Fibroblast of lung (primary cell): ENCODE data around the gene COX4I1. TPM values are rescaled to one million over a fixed set of nuclear protein-coding genes. Genes with fewer than 3 reads are reported as not detected.

ENCODE experiments used
- DNase-seq, 2 donors: peaks; one replicate each; pipeline versions ENCODE4 v3.0.0 to v3.0.0-alpha.2; 2010; ENCODE audit warnings: low read depth in 2 of 2
- H2AFZ ChIP-seq: 2 replicates; pipeline ENCODE4 v1.5.1; 2012; ENCODE audit warnings: low read length, control low read depth, inconsistent platforms
- H3K27ac ChIP-seq: 2 replicates; pipeline ENCODE4 v1.5.1; 2011; ENCODE audit warnings: low read length, control low read depth; ENCODE audit not compliant: insufficient read depth
- H3K27me3 ChIP-seq: 2 replicates; pipeline ENCODE4 v1.5.1; 2011; ENCODE audit warnings: mild to moderate bottlenecking, low read length; ENCODE audit not compliant: control insufficient read depth, insufficient read depth
- H3K36me3 ChIP-seq: 2 replicates; pipeline ENCODE4 v1.5.1; 2011; ENCODE audit warnings: low read length; ENCODE audit not compliant: control insufficient read depth, insufficient read depth
- H3K4me1 ChIP-seq: 2 replicates; pipeline ENCODE4 v1.5.1; 2011; ENCODE audit warnings: low read length; ENCODE audit not compliant: control insufficient read depth, insufficient read depth; ENCODE audit errors: extremely low read depth
- H3K4me2 ChIP-seq: 2 replicates; pipeline ENCODE4 v1.5.1; 2011; ENCODE audit warnings: low read length, control low read depth; ENCODE audit not compliant: insufficient read depth; ENCODE audit errors: extremely low read depth
- H3K4me3 ChIP-seq, 4 experiments: fragments of 200-600 bp in 1 of 4; sonication (generic) in 1 of 4; replicated peaks in 1 of 4; 2 replicates each; pipeline ENCODE4 v1.5.1; 2011 to 2016; ENCODE audit warnings: low read length in 4 of 4, low read depth in 3 of 4, mild to moderate bottlenecking in 3 of 4, control low read depth in 2 of 4, inconsistent platforms in 1 of 4, mixed read lengths in 1 of 4; ENCODE audit not compliant: insufficient read depth in 1 of 4; ENCODE audit errors: control extremely low read depth in 1 of 4
- H3K79me2 ChIP-seq: 2 replicates; pipeline ENCODE4 v1.5.1; 2012; ENCODE audit warnings: mild to moderate bottlenecking, low read length, inconsistent platforms; ENCODE audit not compliant: control insufficient read depth, insufficient read depth
- H3K9ac ChIP-seq: 2 replicates; pipeline ENCODE4 v1.5.1; 2011; ENCODE audit warnings: mild to moderate bottlenecking, low read length, control low read depth; ENCODE audit not compliant: insufficient read depth
- H3K9me3 ChIP-seq: 2 replicates; pipeline ENCODE4 v1.5.1; 2012; ENCODE audit warnings: low read depth, low read length; ENCODE audit not compliant: control insufficient read depth, insufficient read depth
- H4K20me1 ChIP-seq: 2 replicates; pipeline ENCODE4 v1.5.1; 2011; ENCODE audit warnings: low read length; ENCODE audit not compliant: control insufficient read depth, insufficient read depth; ENCODE audit errors: extremely low read depth
- EZH2 ChIP-seq: IDR thresholded peaks from 2 replicates; pipeline ENCODE4 v1.5.1; 2012; ENCODE audit warnings: low read length, control low read depth, mild to moderate bottlenecking; ENCODE audit errors: missing control alignments
- polyA plus RNA-seq, 2 donors: library from polyadenylated mRNA; depleted of rRNA in 1 of 2; stranded (reverse) in 1 of 2; unstranded in 1 of 2; fragments of >200 nt; gene quantifications; 2 replicates each; pipeline ENCODE4 v1.2.1, GENCODE V29; 2011 to 2012; ENCODE audit warnings: missing spikeins in 1 of 2
- total RNA-seq: library from RNA; depleted of rRNA; stranded (reverse); fragments of >200 nt; gene quantifications from 2 replicates; pipeline ENCODE4 v1.2.1, GENCODE V29; 2014
- TF ChIP-seq, protein P1 (sequence below), 2 donors: IDR thresholded peaks in 1 of 2; conservative IDR thresholded peaks in 1 of 2; 1 replicate in 1 of 2; 2 replicates in 1 of 2; pipeline ENCODE4 v1.5.1; 2011 to 2012; ENCODE audit warnings: low read length in 2 of 2, control low read depth in 1 of 2, inconsistent platforms in 1 of 2, low read depth in 1 of 2, mild to moderate bottlenecking in 1 of 2

Gene COX4I1
- total and polyA plus RNA-seq, 2 donors (not counting 1 experiment from before 2014, with no cell fraction given): 442 to 653 TPM

DNA sequence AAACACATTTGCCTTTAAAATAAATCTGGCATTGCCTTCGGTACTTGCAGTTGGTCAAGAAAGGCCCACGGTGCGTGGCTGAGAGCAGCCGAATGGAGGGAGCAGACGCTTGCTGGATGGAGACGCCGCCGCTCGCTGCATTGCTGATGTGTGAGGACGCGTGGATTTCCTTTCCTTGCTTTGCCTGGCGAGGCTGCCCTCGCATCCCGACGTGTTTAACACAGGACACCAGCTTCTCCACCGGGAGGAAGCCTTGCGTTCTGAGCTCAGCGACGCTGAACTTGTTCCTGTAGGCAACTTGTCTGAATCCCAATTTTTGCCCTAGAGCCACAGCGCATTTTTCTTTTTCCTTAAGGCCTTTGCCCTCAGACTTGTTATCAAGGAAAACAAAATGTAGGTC is 45.8 kb downstream of the COX4I1 start:
- no peak overlapping the region for H2AFZ ChIP-seq
- no peak overlapping the region for H3K4me2 ChIP-seq
- no peaks in the 10 kb centered on the region for H3K36me3 ChIP-seq
- no peak for TF ChIP-seq EZH2
- TF ChIP-seq, protein P1, sequence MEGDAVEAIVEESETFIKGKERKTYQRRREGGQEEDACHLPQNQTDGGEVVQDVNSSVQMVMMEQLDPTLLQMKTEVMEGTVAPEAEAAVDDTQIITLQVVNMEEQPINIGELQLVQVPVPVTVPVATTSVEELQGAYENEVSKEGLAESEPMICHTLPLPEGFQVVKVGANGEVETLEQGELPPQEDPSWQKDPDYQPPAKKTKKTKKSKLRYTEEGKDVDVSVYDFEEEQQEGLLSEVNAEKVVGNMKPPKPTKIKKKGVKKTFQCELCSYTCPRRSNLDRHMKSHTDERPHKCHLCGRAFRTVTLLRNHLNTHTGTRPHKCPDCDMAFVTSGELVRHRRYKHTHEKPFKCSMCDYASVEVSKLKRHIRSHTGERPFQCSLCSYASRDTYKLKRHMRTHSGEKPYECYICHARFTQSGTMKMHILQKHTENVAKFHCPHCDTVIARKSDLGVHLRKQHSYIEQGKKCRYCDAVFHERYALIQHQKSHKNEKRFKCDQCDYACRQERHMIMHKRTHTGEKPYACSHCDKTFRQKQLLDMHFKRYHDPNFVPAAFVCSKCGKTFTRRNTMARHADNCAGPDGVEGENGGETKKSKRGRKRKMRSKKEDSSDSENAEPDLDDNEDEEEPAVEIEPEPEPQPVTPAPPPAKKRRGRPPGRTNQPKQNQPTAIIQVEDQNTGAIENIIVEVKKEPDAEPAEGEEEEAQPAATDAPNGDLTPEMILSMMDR (conservative IDR thresholded peaks at IDR 0.05 in 1 of 2, IDR thresholded peaks at IDR 0.05 in 1 of 2; ENCODE audit: low read depth in 1 of 2, low read length in 2 of 2): no peak
- H3K27me3 ChIP-seq: peaks cover 16% of the 10 kb centered on the region
- no peaks in the 10 kb centered on the region for H3K9me3 ChIP-seq
- no peak overlapping the region for H3K4me3 ChIP-seq
- no peak overlapping the region for H3K9ac ChIP-seq
- no peaks in the 10 kb centered on the region for H3K4me1 ChIP-seq
- no peaks in the 10 kb centered on the region for H3K79me2 ChIP-seq
- no peak overlapping the region for H3K27ac ChIP-seq
- no peak for DNase-seq
- no peaks in the 10 kb centered on the region for H4K20me1 ChIP-seq

DNA sequence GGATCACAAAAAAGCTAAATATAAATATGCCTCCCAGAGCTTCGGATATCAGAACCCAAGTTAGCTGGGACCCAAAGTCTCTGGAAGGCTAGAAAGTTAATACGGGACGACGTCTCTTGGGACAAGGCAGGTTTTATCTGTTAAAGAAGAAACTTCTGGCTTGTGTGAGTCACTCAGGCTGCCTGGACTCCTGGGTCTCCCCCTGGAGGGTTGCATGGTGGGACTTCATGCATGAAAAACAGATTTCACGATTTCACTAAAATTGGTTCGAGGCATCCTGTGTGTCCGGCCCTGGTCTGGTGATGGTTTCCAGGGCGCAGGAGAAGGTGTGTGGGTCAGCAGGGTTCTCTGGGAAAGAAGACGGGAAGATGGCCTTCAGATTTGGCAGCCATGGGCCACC is 47.0 kb downstream of the COX4I1 start:
- Histone ChIP-seq H3K4me2 (no peak overlapping the region), H3K27me3 (peaks cover 16% of the 10 kb centered on the region), H3K4me1 (no peaks in the 10 kb centered on the region), H3K36me3 (no peaks in the 10 kb centered on the region), H2AFZ (no peak overlapping the region), H3K9me3 (no peaks in the 10 kb centered on the region), H3K4me3 (no peak overlapping the region), H4K20me1 (no peaks in the 10 kb centered on the region), H3K79me2 (no peaks in the 10 kb centered on the region), H3K9ac (no peak overlapping the region), H3K27ac (no peak overlapping the region)
- no peak for TF ChIP-seq EZH2
- TF ChIP-seq, protein P1 (conservative IDR thresholded peaks at IDR 0.05 in 1 of 2, IDR thresholded peaks at IDR 0.05 in 1 of 2; ENCODE audit: low read depth in 1 of 2, low read length in 2 of 2): no peak
- DNase-seq: no peak

DNA sequence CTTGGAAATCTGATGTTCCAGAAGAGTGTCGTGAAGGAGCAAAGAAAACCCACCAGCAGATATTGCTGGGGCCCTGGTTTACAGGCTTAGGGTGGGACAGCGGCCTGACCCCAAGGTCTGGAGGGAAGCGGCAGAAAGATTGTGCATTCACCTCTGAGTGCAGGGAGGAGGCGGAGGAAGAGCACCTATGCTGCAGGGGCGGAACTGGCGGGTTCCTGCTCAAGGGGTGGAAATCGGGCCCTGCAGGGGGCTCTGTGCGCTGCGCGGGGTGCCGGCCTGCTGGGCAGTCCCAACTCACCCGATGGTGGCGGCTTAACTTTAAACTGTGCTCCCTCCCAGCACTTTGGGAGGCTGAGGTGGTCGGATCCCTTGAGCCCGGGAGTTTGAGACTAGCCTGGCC is 47.5 kb downstream of the COX4I1 start:
- Histone ChIP-seq H3K4me2 (no peak overlapping the region), H3K36me3 (no peaks in the 10 kb centered on the region), H3K27me3 (peaks cover 16% of the 10 kb centered on the region), H3K4me1 (no peaks in the 10 kb centered on the region), H3K79me2 (no peaks in the 10 kb centered on the region), H2AFZ (no peak overlapping the region), H4K20me1 (no peaks in the 10 kb centered on the region), H3K4me3 (no peak overlapping the region), H3K9ac (no peak overlapping the region), H3K9me3 (no peaks in the 10 kb centered on the region), H3K27ac (no peak overlapping the region)
- DNase-seq: no peak
- TF ChIP-seq EZH2: no peak
- TF ChIP-seq, protein P1 (conservative IDR thresholded peaks at IDR 0.05 in 1 of 2, IDR thresholded peaks at IDR 0.05 in 1 of 2; ENCODE audit: low read depth in 1 of 2, low read length in 2 of 2): no peak
